Measurements from ENCODE around the gene GYPB.
"Not testable (repeated sequence)": the region's sequence is repeated elsewhere in the genome, so short reads cannot be mapped to it uniquely, and the experiment has no call there.

Gene GYPB

GRCh38 chr4:144019277-144019676 lies at the start of gene GYPB:
GYPB (minus strand) TSS chr4:144019380; CDS start chr4:144019287, 93 bp downstream.
- DNase-seq: not testable (repeated sequence)

GRCh38 chr4:144061556-144061955 lies 42.4 kb upstream of the GYPB start:
- DNase-seq: not testable (repeated sequence)

DNA sequence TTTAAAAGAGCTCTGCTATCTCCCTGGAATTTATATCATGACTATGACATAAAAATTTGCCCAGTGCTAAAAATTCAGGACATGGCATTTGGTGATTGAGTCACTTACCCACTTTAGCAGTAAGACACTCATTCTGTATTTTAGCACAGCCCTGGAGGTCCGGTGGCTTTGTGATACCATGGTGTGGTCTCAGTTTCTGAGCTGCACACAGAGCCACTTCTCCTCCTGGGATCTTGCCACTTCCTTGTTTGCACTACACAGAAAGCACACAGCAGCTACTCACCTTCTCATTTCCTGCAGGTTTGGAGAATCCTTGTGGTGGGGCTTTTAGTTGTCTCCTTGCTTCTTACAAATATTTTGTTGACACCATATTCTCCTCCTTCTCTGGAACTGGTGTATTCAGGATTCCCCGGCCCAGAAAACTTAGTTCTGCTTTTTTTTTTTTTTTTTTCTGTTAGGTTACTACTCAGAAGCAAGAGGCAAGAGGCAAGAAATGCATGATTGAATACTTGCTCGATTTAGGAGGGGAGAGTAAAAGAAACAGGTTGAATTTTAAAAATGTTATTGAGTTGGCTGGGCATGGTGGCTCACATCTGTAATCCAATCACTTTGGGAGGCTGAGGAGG lies 41.2 kb upstream of the GYPB start:
- DNase-seq: not testable (repeated sequence)

GRCh38 chr4:144056800-144057199 lies 37.6 kb upstream of the GYPB start:
- DNase-seq: no peak

DNA sequence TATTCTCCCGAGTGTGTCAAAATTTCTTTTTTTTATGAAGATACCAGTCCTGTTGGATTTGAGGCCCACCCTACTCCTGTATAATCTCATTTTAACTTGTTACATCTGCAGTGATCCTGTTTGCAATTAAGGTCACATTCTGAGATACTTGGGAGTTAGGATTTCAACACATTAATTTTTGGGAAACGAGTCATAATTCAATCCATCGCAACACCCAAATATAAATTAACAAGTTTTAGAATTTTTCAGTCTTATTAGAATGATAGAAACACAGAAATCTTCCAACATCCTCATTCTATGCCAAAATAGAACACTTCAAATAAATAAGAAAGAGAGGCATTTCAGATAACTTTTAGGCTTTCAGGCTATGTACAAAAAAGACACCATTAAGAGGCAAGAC lies 36.2 kb upstream of the GYPB start:
- DNase-seq: not testable (repeated sequence)

- DNase-seq: not testable (repeated sequence)
Measured at GRCh38 chr4:144051494-144051893, 32.3 kb upstream of the GYPB start.

DNA sequence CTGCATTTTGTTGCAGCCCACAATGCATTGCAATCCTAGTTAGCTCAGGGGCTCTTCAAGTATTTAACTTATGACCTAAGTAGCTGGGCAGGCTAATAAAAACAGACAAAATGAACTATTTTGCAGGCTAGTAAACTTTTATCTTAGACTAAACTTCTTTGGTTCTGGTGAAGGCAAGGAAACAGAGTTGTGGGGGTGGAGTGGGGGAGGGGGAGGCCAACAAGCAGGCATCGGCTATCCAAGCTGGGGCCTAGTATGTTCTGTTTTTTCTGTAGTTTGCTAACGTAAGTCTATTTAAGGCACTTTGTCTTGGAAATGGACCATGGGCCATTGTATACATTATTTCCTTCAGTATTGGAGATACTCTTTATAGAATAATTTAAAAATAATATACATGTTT lies 31.5 kb upstream of the GYPB start:
- DNase-seq: not testable (repeated sequence)

- not testable (repeated sequence) for DNase-seq
Measured at GRCh38 chr4:144049495-144050424, 30.6 kb upstream of the GYPB start.

DNA sequence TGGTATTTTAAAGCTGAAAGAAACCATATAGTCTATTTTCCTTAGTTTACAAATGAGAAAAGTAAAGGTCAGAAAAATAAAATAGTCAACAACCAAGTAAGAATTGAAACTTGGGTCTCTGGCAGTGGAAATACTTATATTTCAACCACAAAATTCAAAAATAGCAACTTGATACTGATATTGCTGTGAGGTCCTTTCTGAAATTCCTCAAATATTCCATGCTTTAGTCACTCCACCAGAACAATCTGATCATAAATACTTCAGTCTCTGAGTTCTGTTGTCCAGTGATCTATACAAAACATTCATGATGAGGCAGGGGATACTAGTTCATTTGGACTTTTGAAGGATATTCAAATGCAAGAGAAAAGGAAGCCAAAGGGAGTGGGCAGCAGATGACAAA lies 25.8 kb upstream of the GYPB start:
- not testable (repeated sequence) for DNase-seq

GRCh38 chr4:144032580-144032979 lies 13.4 kb upstream of the GYPB start:
- not testable (repeated sequence) for DNase-seq

GRCh38 chr4:144031875-144032274 lies 12.7 kb upstream of the GYPB start:
- DNase-seq: not testable (repeated sequence)

DNA sequence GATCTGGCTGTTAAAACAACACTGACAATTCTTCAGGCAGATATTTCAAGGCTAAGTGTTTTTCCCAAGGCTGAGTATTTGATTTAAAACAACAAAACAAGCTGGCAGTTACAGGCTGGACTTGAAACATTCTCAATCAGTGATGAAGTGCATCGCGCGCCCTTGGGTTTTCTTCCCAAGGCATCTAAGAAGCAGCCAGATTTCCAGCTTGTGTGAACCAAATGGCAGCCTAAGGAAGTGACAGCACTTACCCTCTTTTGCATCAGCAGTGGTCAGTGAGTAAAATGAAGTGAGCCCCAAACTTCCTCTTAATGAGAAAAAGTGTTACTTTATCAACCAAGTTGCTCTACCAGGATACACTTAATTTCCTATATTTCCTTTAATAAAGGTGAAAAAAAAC lies 12.2 kb upstream of the GYPB start:
- DNase-seq: not testable (repeated sequence)

GRCh38 chr4:144030708-144031107 lies 11.5 kb upstream of the GYPB start:
- not testable (repeated sequence) for DNase-seq

DNA sequence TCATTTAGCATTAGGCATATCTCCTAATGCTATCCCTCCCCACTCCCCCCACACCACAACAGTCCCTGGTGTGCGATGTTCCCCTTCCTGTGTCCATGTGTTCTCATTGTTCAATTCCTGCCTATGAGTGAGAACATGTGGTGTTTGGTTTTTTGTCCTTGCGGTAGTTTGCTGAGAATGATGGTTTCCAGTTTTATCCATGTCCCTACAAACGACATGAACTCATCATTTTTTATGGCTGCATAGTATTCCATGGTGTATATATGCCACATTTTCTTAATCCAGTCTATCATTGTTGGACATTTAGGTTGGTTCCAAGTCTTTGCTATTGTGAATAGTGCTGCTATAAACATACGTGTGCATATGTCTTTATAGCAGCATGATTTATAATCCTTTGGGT lies 7.5 kb upstream of the GYPB start:
- not testable (repeated sequence) for DNase-seq

DNA sequence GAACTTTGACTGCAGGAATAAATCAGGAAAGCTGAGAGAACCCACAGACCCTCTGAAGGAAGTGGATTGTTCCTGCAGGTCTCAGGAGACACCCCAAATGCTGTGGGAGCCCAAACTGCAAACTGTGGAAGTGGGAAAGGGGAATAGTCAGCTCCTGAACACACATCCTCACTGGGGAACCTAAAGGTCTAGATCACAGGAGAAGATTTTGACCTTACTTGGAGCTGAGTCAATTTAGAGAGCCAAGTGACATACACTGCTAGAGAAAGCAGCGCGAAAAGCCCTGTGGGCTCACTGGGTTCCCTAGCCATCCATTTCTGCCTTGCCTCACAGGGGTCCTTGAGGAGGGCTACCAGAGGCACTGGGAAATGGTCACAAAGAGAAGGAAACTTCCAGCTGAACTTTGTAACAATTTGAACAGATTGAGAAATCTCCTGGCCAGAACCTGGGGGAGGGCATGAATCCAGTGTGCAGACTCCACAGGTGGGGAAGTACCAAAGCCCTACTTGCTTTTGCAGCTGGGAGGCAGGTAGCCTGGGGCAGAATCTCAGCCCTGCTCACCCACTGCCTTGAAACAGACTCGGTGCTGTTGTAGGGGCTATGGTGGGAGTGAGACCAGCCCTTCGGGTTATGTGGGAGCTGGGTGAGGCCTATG lies 5.3 kb upstream of the GYPB start:
- DNase-seq: not testable (repeated sequence)

DNA sequence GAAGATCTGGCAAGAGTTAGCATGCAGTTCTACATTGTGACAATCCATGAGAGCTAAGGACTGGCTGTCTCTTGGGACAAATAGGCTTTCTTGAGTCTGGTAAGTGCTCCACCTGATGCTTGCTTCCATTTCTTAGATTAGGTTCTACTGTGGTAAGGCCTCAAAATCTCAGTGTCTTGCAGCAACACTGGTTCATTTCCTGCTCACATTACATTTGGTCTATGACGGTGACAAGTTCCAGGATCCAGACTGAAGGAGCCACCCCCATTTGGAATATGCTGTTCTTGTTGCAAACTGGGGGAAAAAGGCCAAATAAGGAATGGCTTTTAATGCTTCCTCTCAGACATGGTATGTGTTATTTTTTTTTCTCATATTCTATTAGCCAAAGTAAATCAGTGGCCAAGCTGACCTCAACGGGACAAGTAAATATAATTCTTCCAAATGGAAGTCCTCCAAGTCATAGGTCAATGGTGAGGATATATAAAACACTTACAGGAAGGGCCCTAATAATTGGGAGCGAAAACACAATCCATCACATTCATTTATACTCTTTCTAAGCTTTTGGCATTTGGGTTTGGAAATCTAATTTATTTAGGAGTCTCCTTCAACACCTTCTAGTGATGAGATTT lies 3.7 kb upstream of the GYPB start:
- not testable (repeated sequence) for DNase-seq

DNA sequence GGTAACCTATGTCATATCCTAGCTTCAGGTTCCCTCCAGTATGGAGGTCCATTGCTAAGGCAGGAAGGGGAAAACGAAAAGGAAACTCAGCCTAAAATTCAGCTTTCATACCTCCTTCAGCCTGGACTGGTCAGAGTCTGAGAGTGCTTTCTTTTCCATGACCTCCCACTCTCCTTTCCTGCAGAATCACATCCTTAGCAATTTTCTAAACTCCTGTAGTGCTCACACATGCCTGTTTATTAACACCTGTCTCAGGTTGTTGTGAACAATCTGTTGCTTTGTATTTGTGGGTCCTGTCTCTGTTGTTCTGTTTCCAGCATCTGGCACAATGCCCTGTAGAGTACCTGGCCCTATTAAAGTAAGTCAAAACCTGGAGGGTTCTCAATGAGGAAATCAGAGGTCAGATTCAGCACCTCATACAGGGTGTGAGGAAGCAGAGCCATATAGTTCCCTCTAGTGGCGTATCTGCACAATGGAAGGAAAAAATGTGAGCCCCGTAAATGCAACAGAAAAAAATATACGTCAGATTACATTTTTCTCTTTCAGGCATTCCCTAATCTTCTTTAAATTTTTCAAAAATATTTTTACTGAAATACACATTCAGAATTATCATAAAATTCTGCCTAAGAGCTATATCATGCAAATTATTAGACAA lies 2.3 kb upstream of the GYPB start:
- DNase-seq: not testable (repeated sequence)

- not testable (repeated sequence) for DNase-seq
Measured at GRCh38 chr4:144018223-144019000, 768 bp downstream of the GYPB start.

- DNase-seq: not testable (repeated sequence)
Measured at GRCh38 chr4:144017271-144017670, 1.9 kb downstream of the GYPB start.

DNA sequence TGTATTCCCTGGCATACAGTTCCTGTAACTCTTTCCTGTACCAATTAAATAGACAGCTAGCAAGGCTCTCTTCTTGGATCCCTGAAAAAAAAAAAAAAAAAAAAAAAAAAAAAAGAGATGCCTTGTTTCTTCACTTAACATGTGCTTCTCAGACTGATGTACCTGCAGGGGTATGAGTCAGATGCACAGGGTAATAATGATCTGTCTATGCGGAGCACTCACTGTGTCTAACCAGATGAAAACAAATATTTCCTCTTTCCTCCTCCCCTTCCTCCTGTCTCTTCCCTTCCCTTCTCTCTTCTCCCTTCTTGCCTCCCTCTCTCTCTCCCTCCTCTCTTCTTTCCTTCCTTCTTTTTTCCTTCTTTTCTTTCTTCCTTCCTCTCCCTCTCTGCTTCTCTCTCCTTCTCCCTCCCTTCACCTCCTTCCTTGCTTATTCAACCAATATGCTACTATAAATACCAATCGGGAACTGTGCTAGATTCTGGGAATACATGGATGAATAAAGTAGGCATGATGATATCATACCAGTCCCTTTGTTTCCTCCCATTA lies 3.0 kb downstream of the GYPB start:
- not testable (repeated sequence) for DNase-seq

- no peak for DNase-seq
Measured at GRCh38 chr4:144014808-144015207, 4.4 kb downstream of the GYPB start.
